ENCODE measurements around the gene IL10.
"Not testable (repeated sequence)": the region's sequence is repeated elsewhere in the genome, so short reads cannot be mapped to it uniquely, and the experiment has no call there.

Gene IL10

DNA sequence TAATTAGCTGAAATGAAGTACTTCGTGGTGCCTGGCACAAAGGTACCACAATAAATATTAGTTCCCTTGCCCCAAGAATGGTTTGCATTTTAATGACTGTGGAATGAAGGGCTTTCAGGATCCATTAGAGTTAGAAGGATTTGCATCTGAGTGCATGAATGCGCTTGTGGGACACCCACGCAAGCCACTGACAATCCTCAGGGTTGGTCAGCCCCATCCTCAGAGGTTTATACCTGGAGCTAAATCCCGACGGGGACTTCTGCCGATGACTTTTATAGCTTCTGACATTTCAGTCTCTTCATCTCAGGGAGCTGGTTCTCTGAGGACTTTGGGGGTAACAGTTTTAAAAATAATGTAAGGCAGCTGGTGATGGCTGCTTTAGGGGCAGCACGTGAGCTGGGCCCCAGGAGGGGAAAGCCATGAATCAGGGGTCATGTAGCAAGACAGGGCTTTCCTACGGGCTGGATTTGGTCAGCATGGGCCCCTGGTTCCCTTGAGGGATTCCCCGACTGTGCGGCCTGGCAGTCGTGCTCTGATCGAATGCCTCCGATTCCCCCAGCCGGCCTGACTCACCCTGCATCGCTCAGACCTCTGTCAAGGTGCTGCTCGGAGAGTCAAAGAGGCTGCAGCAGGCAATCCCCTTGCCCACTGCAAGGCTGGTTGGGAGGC lies 20.8 kb upstream of the IL10 start:
- no peak for DNase-seq

DNA sequence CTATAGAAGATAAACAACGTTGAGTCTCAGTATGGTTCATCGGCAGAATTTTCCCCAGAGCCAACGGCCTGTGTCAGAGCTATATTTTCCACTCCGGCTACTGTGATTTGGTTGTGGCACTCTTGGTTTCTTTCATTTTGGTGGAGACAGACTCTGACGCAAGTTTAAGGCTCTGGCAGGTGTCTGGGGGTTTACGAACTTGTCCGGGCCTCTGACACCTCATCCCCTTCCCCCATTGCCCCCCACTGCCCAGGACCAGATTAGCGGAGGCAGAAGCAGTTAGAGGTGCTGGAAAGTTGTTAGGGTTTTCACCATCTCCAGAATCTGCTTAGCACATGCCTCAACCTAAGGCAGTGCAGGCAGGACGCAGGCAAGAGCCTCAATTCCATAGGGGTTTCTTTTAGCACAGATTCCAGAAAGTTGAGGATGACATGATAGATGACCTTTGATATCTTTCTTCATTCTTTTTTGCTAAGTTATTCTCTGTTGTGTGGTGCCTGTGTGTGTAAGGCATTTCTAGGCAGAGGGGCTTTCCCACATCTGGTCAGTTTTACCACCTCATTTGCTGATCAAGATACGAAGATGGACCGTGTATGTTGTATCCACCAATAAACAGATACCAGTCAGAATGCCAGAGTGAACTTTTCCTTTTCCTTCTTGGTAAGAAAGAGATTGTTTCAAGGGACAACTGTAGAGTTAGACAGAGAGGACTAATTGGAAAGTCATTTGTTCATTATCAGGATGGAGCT lies 18.4 kb upstream of the IL10 start:
- no peak for DNase-seq

- DNase-seq: no peak
Observed at GRCh38 chr1:206788487-206789050, 16.3 kb upstream of the IL10 start.

- DNase-seq: no peak
Observed at GRCh38 chr1:206787891-206788290, 15.6 kb upstream of the IL10 start.

GRCh38 chr1:206786212-206786886 lies 14.1 kb upstream of the IL10 start:
- DNase-seq: no peak

- no peak for DNase-seq
Observed at GRCh38 chr1:206785182-206785765, 13.0 kb upstream of the IL10 start.

DNA sequence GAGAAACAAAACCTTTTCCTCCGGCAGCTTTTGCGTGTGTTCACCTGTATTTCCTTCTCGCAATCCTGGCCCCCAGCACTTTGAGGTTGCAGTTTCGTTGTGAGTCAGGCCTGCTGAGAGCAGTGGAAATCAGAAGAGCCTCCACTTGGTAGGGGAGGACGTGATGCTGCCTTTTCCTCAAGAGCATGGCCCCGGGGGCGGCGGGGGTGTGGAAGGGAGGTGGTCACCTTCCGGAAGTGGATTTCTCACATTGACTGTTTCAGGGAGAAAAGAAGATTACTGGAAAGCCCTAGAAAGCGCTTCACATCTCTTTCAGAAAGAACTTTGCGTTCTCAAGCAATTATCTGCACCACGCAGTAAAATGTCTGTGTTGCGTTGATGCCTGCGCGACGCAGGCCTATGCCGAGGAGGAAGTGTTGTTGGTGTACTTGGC lies 12.2 kb upstream of the IL10 start:
- no peak for DNase-seq

- DNase-seq: no peak
Observed at GRCh38 chr1:206783506-206783905, 11.2 kb upstream of the IL10 start.

DNA sequence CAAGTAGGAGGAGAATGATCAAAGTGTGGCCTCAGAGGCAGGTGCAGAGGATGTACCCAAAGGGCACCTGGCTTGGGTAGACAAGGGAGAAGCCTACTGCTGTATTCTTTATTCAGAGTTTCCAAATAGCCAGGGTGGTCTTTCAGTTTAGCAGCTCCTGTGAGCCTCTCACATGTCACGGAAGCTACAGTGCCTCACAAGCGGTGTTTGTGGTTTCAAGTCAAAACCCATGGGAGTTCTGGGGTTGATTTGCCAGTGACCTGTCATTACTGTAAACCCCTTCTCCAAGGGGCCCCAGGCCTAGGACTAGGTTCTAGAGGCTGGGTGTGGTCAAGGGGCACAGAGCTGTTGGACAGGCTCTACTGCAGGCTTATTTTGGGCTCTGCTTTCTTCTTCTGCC lies 10.2 kb upstream of the IL10 start:
- DNase-seq: no peak

DNA sequence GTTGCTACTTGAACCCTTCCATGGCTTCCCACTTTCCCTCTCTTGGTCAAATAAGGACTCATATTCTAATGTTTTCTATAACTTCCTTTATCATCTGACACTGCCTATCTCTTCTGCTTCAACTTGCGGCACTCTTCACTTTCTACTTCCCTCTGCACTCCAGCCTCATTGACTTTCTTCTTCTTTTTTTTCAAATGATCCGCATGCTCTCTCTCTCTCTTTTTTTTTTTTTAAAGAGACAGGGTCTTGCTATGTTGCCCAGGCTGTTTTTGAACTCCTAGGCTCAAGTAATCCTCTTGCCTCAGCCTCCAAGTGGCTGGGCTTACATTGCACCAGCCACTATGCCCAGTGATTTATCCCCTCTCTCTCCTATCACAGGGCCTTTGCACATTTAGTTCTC lies 7.3 kb upstream of the IL10 start:
- DNase-seq: no peak

DNA sequence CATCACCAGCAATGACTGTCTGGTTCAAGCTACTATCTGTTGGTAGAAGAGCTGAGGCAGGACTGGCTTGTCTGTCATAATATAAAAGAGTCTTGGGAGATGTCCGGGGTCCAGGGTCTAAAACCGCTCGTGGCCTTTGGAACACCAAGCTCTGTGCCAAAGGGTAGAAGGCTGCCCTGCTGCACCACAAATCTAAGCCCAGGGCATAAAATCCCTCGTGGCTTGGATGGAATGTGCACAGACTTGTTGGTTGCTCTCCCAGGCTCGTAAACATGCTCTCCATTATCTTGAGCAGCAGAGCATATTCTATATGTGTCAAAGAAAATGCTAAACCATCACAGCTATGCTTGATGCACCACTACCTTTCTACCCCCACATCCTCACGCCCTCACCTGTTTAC lies 6.6 kb upstream of the IL10 start:
- not testable (repeated sequence) for DNase-seq

GRCh38 chr1:206778031-206778430 lies 5.7 kb upstream of the IL10 start:
- no peak for DNase-seq

DNA sequence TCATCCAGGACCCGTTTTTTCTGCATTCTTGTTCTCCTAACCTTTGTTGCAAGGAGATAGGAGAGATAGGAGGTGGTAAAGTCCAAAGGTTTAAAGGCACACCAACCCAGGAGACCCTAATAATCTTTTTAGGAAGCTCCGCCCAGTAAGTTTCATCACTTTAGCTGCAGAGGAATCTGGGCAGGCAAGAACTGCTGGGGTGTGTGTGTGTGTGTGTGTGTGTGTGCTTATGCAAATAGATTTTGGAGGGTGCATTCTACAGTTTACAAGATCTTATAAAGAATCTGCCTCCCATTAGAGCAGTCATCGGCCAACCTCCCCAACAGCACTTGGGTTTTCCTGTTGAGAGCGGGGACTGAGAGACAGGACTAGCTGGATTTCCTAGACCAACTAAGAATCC lies 3.9 kb upstream of the IL10 start:
- DNase-seq: no peak

DNA sequence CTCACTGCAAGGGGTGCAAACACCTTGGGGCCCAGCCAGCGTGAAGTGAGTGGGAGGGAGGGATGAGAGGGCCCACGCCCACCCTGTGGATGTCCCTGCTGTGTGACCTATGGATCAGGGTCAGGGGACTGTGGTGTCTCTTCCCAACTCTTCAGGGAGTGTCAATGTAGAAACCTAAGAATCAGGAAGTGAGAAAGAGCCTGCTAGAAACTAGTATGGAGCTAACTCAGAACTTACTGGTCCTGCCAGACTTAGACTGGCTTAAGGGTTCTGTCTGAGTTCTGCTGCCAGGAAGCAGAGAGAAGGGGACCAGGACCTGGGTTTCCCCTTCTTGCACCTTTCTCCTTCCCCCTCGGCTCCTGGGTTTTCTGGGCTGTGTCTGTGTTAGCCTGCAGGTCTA lies 1.8 kb upstream of the IL10 start:
- no peak for DNase-seq

DNA sequence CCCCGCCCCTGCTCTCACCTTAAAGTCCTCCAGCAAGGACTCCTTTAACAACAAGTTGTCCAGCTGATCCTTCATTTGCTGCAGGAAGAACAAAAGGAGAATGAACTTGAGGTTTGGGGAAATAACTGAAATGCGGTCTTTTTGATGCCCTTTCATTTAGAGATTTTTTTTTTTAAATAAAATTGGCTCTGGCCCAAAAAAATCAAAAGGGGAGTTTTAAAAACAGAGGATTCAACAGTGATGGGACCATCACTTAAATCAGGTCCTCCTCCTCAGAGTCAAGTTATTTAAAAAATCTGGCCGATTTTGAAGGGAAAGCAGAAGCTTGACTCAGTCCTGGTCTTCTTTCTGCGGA lies 979 bp downstream of the IL10 start:
- no peak for DNase-seq

DNA sequence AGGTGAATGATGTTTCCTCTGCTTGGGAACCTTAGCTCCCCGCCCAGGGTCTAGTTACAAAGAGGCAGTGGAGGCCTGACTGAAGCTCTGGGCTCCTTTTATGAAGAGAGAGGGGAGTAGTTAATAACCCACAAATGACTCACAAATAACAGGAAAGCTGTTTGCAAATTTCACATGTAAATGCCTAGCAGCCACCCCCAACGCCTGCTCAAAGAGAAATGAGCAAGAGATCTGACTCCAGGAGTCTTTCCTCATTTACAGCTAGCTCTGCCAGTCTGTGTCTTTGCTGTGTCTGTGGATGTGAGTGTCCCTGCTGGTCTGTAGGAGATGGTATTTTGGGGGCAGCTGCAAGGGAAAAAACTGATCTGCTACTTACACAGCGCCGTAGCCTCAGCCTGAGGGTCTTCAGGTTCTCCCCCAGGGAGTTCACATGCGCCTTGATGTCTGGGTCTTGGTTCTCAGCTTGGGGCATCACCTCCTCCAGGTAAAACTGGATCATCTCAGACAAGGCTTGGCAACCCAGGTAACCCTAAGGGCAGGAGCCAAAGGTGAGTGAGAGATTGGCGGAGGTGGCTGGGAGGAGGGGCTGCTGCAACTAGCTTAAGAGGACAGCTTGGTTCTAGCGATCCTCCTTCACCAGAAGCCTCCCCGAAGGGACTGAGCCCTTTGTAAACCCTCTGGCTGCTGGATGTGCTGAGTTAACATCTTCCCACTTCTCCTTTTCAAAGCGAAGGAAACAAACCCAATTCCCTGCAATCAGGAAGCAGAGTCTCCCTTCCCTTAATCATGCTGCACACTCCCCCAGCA lies 1.6 kb downstream of the IL10 start, which contains the start of gene IL19:
IL19 (plus strand) TSS at position 243 of the 807 bp plus-strand sequence. CDS start 65,890 bp downstream, outside the sequence.
- DNase-seq: no peak

GRCh38 chr1:206769304-206769731 lies 3.0 kb downstream of the IL10 start:
- no peak for DNase-seq

DNA sequence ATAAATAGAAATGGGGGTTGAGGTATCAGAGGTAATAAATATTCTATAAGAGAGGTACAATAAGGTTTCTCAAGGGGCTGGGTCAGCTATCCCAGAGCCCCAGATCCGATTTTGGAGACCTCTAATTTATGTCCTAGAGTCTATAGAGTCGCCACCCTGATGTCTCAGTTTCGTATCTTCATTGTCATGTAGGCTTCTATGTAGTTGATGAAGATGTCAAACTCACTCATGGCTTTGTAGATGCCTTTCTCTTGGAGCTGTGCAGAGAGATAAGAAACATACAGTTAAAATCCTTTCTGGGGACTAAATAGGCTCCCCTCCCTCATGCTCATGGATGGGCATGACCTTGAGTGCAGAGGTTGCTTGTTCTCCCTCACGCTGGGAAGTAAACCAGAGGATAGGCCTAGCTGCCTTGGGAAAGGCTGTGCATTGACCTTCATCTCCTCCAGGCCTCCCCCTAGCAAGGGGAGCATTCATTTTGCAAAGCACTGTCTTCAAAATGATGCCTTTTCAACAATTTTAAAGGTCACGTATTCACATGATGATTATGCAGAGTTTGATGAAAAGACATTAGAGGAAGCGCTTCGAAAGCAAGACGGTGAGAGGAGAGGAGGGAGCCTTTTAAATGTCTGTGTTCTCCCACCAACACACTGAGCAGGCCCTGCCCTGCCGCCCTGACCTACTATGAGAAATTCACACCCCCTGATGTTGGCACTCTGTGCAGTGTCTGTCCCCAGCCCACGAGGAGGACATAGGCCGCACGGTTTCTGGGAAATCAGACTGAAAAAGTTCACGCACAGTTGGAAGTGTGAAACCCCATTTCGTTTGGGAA lies 3.6 kb downstream of the IL10 start:
- no peak for DNase-seq

DNA sequence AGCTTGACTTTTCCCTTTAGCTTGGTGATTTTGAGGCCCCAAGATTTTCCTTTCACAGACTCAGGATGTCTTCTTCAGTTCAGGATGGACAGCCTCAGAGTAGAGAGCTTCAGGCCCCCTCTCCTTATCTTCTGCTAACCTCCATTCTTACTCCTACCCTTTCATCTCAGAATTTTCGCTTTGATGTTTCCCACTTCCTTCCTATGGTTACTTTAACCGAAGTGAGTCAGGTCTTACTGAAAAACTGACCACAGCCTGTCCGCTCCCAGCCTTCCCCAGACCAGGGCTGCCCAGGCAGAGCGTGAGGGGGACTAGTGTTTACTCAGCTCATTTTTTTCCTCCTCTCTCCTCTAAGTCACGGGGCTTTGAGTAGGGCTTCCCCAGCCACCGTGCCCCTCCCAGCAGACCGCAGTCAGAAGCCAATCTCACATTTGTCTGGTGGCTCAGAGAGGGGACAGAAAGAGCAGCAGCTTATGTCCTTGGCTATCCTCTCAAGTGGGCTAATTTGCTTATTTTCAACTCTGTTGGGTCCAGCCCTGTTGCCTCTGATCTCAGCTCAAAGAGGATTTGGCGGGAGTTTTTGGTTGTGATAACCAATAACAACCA lies 5.9 kb downstream of the IL10 start:
- DNase-seq: no peak

GRCh38 chr1:206765771-206766170 lies 6.5 kb downstream of the IL10 start:
- not testable (repeated sequence) for DNase-seq

Data from SHP77 (cell line).